Measurements from ENCODE around the gene SEMA7A.
"Not testable (repeated sequence)": the region's sequence is repeated elsewhere in the genome, so short reads cannot be mapped to it uniquely, and the experiment has no call there.

Gene SEMA7A

GRCh38 chr15:74369084-74369745, 64.5 kb downstream of the SEMA7A start:
- DNase-seq, result no peak

GRCh38 chr15:74368121-74368520, 65.6 kb downstream of the SEMA7A start:
- no peak for DNase-seq

- no peak for DNase-seq
These were observed 66.4 kb downstream of the SEMA7A start, which contains the start of gene CYP11A1 for GRCh38 chr15:74367296-74367854. TSS of gene CYP11A1 (minus strand) at chr15:74367646. CDS start at chr15:74367585, 61 bp downstream.

DNA sequence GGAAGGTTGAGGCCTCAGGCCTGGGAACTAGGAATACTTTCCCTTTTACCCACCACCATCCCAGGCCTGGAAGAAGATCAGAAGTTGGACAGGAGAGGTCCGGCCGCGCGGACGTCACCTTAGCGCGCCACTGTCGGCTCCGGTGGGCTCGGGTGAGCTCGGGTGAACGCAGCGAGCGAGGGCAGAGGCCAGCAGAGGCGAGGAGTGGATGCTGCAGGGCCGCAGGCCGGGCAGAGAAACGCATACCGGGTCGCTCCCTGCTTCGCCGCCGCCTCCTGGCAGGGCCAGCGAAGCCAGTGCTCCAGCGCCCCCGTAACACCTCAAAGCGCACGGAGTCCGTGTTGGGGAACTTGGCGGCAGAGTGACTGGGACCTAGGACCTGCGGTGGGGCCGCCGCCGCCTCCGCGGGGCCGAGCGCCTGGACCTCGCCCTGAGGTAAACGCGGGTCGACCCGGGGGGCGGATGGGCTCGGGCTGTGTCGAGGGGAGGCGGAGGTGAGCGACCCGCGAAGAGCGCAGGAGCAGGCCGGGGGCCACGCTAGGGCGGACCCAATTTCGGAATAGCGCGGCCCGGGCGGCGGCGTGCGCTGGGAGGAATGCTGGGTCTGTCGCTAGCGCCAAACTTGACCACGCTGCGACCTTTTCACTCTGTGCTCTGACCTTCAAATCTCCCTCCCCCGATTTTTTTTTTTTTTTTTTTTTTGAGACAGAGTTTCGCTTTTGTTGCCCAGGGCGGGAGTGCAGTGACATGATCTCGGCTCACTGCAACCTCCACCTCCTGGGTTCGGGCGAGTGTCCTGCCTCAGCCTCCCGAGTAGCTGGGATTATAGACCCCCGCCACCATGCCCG, 67.9 kb downstream of the SEMA7A start:
- no peak for DNase-seq

DNA sequence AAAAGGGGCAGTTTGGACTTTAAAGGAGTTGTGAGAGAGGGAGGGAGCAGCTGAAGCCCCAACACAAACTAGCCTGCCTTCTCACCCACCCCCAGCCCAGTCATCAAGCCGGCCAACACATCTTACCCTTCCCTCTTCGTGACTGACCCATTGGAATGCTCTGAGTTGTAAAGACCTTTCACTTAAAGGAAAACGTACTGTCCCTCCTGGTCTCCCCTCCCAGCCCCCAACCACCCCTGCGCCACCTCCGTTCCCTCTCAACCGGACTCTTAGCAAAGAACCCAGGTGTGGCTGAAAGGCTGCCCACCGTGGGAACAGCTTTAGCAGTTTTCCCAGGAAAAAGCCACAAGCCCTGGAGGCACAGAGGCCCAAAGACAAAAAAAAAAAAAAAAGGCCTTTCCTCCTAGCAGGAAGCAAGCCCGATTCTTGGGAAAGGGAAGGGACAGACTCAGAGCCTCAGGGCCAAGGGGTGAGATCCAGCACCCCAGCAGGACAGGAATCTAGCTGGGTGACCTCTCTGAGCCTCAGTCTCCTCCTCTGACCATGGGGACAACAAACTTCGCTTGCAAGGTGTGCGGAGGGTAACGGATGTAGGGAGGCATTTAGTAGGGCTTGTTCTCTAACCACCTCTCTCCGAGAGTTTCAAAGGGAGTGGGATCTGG, 68.7 kb downstream of the SEMA7A start:
- DNase-seq, result no peak

GRCh38 chr15:74362482-74362881, 71.3 kb downstream of the SEMA7A start:
- no peak for DNase-seq

GRCh38 chr15:74360855-74361254, 72.9 kb downstream of the SEMA7A start:
- DNase-seq, result not testable (repeated sequence)

GRCh38 chr15:74359376-74359775, 74.4 kb downstream of the SEMA7A start:
- DNase-seq, result not testable (repeated sequence)

All from activated CD4-positive, alpha-beta T cell treated with anti-CD3 and anti-CD28 coated beads, Interleukin-2, amount 50 U/mL, for 1 hour (primary cell).